Esophagus squamous epithelium (tissue), 5 donors: ENCODE measurements around the gene PCP4. TPM values are rescaled to one million over a fixed set of nuclear protein-coding genes. Genes with fewer than 3 reads are reported as not detected.
"Not testable (repeated sequence)": the region's sequence is repeated elsewhere in the genome, so short reads cannot be mapped to it uniquely, and the experiment has no call there.

Source experiments
- DNase-seq: peaks from one replicate; lab custom pipeline; 2025; lab: John Stamatoyannopoulos, UW
- H3K27ac ChIP-seq, 4 donors: fragments of 200-600 bp; sonication (generic); one replicate each; pipeline ENCODE4 v1.5.1; 2016 to 2019; ENCODE audit warnings: mild to moderate bottlenecking in 1 of 4
- H3K27me3 ChIP-seq, 4 donors: fragments of 200-600 bp; sonication (generic); 1 replicate in 3 of 4; 2 replicates in 1 of 4; pipeline versions ENCODE4 v1.5.1 to v1.6.0; 2017 to 2021; ENCODE audit warnings: antibody characterized with exemption in 1 of 4
- H3K36me3 ChIP-seq, 3 donors: fragments of 200-600 bp; sonication (generic); one replicate each; pipeline ENCODE4 v1.5.1; 2016 to 2019
- H3K4me1 ChIP-seq, 3 donors: fragments of 200-600 bp; sonication (generic); one replicate each; pipeline ENCODE4 v1.5.1; 2017 to 2019
- H3K4me3 ChIP-seq, 4 donors: fragments of 200-600 bp; sonication (generic); 1 replicate in 3 of 4; 2 replicates in 1 of 4; pipeline ENCODE4 v1.5.1; 2016 to 2019; ENCODE audit warnings: mild to moderate bottlenecking in 2 of 4, moderate library complexity in 1 of 4
- H3K9me3 ChIP-seq, 3 donors: fragments of 200-600 bp; sonication (generic); one replicate each; pipeline ENCODE4 v1.5.1; 2016 to 2019
- CTCF ChIP-seq, 6 experiments: fragments of 450-650 bp in 4 of 6; fragments of 200-600 bp in 2 of 6; sonication (generic) in 2 of 6; IDR thresholded peaks; one replicate each; pipeline ENCODE4 v1.5.1; 2016 to 2019; ENCODE audit warnings: antibody characterized with exemption in 6 of 6, mild to moderate bottlenecking in 4 of 6, moderate library complexity in 4 of 6
- POLR2A ChIP-seq, 4 donors: fragments of 450-650 bp; IDR thresholded peaks; one replicate each; pipeline ENCODE4 v1.6.1; 2017; ENCODE audit warnings: antibody characterized with exemption in 4 of 4, mild to moderate bottlenecking in 4 of 4, moderate library complexity in 3 of 4
- WGBS, 2 donors: methylation state at CpG; one replicate each; pipeline ENCODE4 v1.1.5; 2018; 5-methylcytosine and 5-hydroxymethylcytosine counted together
- intact Hi-C: fragments of 100-400 bp; cut with DNase I; formaldehyde crosslinking; loops from one replicate; pipeline ENCODE4 v1.15.0; 2022
- total RNA-seq, 4 donors: library from RNA; depleted of rRNA; stranded (reverse); fragments of >200 nt; gene quantifications; one replicate each; pipeline ENCODE4 v1.1.0, GENCODE V29; 2016
- donor health status: DM: yes; HTN: yes; CAD: no.

The PCP4 gene
- total RNA-seq, 4 donors from 2014 or later: 0.83 to 82.4 (median 12.7) TPM

GRCh38 chr21:39888848-39889247 lies 21.6 kb downstream of the PCP4 start:
- Histone ChIP-seq H3K27ac (peak overlapping the region in 3 of 4 donors; percentile 25 to 63 (median 63)), H3K9me3 (no peaks in the 10 kb centered on the region), H3K36me3 (no peaks in the 10 kb centered on the region), H3K27me3 (no peaks in the 10 kb centered on the region), H3K4me1 (no peaks in the 10 kb centered on the region), H3K4me3 (no peak overlapping the region)
- DNase-seq: no peak
- TF ChIP-seq POLR2A (IDR thresholded peaks at IDR 0.05) (no peak), CTCF (IDR thresholded peaks at IDR 0.05) (no peak)
- WGBS, 2 donors: 72 to 79% methylated on average over 5 to 9 of the region's 9 CpGs
- intact Hi-C loops: no loop called here

DNA sequence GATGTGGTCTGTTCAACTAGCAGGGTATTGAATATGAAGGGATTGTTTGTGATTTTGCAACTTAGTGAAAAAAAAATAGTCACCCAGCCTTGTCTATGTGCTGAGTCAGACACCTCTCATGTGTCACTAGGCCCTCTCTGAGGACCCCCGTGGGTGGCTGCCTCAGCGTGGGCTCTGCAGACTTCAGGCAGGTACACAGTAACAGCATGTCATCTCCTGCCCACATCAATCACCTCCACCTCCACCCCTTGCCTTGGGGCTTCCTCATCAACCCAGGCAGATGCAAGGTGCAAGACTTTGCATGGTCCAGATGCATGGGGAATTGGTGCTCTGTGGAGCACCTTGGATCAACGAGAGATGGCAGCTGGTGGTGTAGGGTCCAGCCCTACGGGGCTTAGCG lies 23.9 kb downstream of the PCP4 start:
- WGBS, 2 donors: 65 to 79% methylated on average over 5 of the region's 5 CpGs
- no peaks in the 10 kb centered on the region for H3K4me1 ChIP-seq
- H3K36me3 ChIP-seq: no peaks in the 10 kb centered on the region
- DNase-seq: no peak
- H3K27ac ChIP-seq: peak overlapping the region in 2 of 4 donors; percentile 13 to 21
- H3K9me3 ChIP-seq: no peaks in the 10 kb centered on the region
- intact Hi-C loops: no loop called here
- no peak overlapping the region for H3K4me3 ChIP-seq
- no peak for TF ChIP-seq CTCF (IDR thresholded peaks at IDR 0.05)
- TF ChIP-seq POLR2A (IDR thresholded peaks at IDR 0.05): no peak
- H3K27me3 ChIP-seq: no peaks in the 10 kb centered on the region

GRCh38 chr21:39891863-39892262 lies 24.6 kb downstream of the PCP4 start:
- WGBS, 2 donors: 76 to 82% methylated on average over 10 to 11 of the region's 12 CpGs
- intact Hi-C loops, DNase-seq, H3K27ac ChIP-seq, H3K27me3 ChIP-seq, H3K36me3 ChIP-seq, H3K9me3 ChIP-seq, H3K4me1 ChIP-seq, H3K4me3 ChIP-seq: not testable (repeated sequence)

DNA sequence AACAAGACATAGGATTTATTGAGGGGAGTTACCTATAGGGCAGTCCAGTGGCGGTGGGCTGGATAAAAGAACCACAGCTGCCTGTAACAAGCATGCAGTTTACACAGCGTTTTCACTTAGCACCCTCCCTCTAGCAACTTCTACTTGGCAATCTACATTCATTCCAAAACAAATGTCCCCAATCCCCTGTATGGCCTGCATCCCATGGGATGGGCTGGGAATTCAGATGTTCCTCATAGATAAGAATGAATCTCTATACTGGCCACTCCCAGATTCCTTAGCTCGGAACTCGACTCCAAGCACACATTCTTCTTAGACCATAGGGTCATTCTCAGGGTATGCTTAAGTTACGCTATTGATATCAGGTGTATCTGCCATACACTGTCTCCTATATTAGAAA lies 33.3 kb downstream of the PCP4 start:
- TF ChIP-seq CTCF (IDR thresholded peaks at IDR 0.05): no peak
- TF ChIP-seq POLR2A (IDR thresholded peaks at IDR 0.05): no peak
- Histone ChIP-seq H3K27ac (no peak overlapping the region), H3K9me3 (no peaks in the 10 kb centered on the region), H3K4me3 (no peak overlapping the region), H3K4me1 (no peaks in the 10 kb centered on the region), H3K27me3 (no peaks in the 10 kb centered on the region), H3K36me3 (no peaks in the 10 kb centered on the region)
- intact Hi-C loops: no loop called here
- DNase-seq: no peak
- WGBS, 2 donors: 70 to 73% methylated on average over 5 of the region's 5 CpGs

- H3K4me3 ChIP-seq: no peak overlapping the region
- H3K4me1 ChIP-seq: no peaks in the 10 kb centered on the region
- intact Hi-C loops: no loop called here
- H3K36me3 ChIP-seq: no peaks in the 10 kb centered on the region
- no peaks in the 10 kb centered on the region for H3K9me3 ChIP-seq
- DNase-seq: no peak
- H3K27ac ChIP-seq: no peak overlapping the region
- no peaks in the 10 kb centered on the region for H3K27me3 ChIP-seq
- TF ChIP-seq POLR2A (IDR thresholded peaks at IDR 0.05) (no peak), CTCF (IDR thresholded peaks at IDR 0.05) (no peak)
These were observed 33.7 kb downstream of the PCP4 start for GRCh38 chr21:39900911-39901310.

GRCh38 chr21:39902986-39903385 lies 35.7 kb downstream of the PCP4 start:
- 51 to 62% methylated on average over 5 of the region's 5 CpGs for WGBS, 2 donors
- Histone ChIP-seq H3K27ac (peak overlapping the region in 1 of 4 donors; percentile 21), H3K4me3 (no peak overlapping the region), H3K36me3 (no peaks in the 10 kb centered on the region), H3K27me3 (no peaks in the 10 kb centered on the region), H3K4me1 (no peaks in the 10 kb centered on the region), H3K9me3 (no peaks in the 10 kb centered on the region)
- TF ChIP-seq POLR2A (IDR thresholded peaks at IDR 0.05) (no peak), CTCF (IDR thresholded peaks at IDR 0.05) (no peak)
- intact Hi-C loops: no loop called here
- DNase-seq: no peak
